GM21447 (cell line): Measurements from ENCODE around the gene DRAP1.
A peak's percentile ranks its signal among the peaks of the same experiment; 100 is the strongest.

Source experiments
- ATAC-seq: cut with Tn5 transposase; IDR thresholded peaks from one replicate; pipeline ENCODE4 v1.9.1; 2021; ENCODE audit not compliant: unreplicated experiment

The DRAP1 gene

GRCh38 chr11:65961267-65962140 is 42.3 kb downstream of the DRAP1 start, which contains the start of gene SART1:
Gene SART1, plus strand, starts transcription at chr11:65961734. Its CDS starts 47 bp downstream, at chr11:65961781.
- ATAC-seq = peak; percentile 72

GRCh38 chr11:65962141-65962564 is 42.9 kb downstream of the DRAP1 start:
- ATAC-seq = peak; percentile 3

- no peak for ATAC-seq
Observed at GRCh38 chr11:65964906-65965305, 45.7 kb downstream of the DRAP1 start.

GRCh38 chr11:65965986-65966762 is 46.9 kb downstream of the DRAP1 start:
- no peak for ATAC-seq

- ATAC-seq = no peak
Observed at GRCh38 chr11:65967329-65967934, 48.2 kb downstream of the DRAP1 start.

GRCh38 chr11:65968600-65969482 is 49.6 kb downstream of the DRAP1 start:
- ATAC-seq = no peak
